Measurements from ENCODE around the gene MYO10.

The MYO10 gene

DNA sequence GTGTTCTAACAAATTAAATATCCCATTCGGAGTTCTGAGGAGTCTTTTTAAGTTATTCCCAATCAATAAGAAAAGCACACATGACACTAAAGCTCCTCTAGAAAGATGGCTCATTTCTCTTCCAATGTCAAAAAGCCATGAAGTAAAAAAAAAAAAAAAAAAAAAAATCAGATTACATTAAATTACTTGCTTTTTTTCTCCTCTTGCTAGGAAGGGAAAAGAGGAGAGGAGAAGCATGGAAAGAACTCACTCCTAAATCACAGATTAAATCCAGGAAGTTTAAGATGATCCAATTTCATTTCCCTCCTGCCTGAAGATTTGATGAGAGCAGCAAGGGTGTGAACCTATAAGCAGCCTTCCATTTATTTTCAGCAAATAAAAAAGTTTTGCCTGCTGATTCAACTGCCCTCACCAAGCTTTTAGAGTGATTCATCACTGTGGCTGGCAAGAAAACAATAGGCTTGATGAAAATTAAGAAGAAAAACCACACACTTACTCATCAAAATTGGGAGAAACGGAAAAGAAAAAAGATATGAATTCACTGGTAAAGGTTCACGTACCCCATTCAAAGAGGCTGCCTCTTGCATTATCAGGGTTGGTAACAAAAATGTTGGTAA lies 19.7 kb downstream of the MYO10 start:
- DNase-seq (ENCODE audit: low read depth in 2 of 2), result no peak

DNA sequence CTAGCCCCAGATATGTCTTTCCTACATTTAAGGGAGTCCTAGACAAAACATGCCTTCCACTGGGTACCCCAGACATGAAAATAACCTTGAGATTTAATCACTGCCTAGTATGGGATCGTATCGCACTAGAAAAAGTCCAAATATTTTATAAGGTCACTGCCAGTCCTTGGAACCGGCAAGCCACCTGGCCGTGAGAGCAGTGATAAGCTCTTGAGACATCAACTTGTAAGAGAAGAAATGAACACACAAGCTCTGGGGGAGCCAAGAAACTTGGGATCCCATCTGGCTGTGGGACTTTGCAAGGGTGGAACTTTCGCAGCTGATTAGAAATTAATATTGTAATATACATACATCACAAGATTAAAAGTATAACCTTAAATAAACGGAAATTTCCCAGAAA lies 21.5 kb downstream of the MYO10 start:
- no peak for DNase-seq (ENCODE audit: low read depth in 2 of 2)

DNA sequence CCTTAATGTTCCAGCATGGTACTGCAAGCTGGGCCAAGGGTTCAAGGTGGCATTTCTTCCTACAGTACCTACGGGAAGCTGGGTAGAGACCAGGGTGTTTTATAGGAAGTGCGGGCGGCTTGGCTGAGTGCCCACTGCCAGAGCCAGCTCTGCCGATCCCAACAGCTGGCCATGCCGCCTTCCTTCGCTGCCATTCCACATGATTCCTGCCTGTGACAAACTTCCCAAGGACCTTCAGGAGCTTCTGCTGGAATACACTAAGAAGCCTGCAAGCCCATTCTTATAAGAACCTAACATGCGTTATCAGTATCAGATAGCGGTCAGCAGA lies 22.0 kb downstream of the MYO10 start:
- no peak for DNase-seq (ENCODE audit: low read depth in 2 of 2)

- no peak for DNase-seq (ENCODE audit: low read depth in 2 of 2)
Measured at GRCh38 chr5:16913187-16914107, 22.6 kb downstream of the MYO10 start.

DNA sequence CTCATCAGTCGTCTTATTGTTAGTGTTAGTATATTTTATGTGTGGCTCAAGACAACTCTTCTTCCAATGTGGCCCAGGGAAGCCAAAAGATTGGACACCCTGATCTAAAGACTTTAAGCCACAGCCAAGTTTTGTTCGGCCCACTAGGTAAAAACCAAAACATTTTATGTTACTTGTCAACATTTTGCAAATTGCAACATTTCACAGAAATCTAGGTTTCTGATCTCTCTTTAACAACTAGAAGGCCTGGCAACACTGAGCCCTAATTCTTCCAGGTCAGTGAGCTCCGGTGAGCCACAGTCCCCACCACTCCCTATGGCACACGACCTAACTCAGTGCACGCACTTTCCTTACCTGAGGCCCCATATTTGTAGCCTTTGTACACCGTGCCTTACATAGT lies 24.0 kb downstream of the MYO10 start:
- no peak for DNase-seq (ENCODE audit: low read depth in 2 of 2)

DNA sequence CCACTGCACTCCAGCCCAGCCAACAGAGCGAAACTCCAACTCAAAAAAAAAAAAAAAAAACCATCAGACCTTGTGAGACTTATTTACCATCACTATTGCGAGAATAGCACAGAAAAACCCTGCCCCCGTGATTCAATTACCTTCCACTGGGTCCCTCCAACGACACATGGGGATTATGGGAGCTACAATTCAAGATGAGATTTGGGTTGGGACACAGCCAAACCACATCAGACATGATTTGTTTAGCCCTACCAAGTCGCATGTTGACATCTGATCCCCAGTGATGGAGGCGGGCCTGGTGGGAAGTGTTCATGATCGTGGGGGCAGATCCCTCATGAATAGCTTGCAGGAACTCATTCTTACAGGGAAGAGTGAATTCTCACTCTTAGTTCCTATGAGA lies 26.6 kb downstream of the MYO10 start:
- no peak for DNase-seq (ENCODE audit: low read depth in 2 of 2)

- no peak for DNase-seq (ENCODE audit: low read depth in 2 of 2)
Measured at GRCh38 chr5:16907270-16907669, 28.8 kb downstream of the MYO10 start.

GRCh38 chr5:16906255-16906654 lies 29.8 kb downstream of the MYO10 start:
- no peak for DNase-seq (ENCODE audit: low read depth in 2 of 2)

DNA sequence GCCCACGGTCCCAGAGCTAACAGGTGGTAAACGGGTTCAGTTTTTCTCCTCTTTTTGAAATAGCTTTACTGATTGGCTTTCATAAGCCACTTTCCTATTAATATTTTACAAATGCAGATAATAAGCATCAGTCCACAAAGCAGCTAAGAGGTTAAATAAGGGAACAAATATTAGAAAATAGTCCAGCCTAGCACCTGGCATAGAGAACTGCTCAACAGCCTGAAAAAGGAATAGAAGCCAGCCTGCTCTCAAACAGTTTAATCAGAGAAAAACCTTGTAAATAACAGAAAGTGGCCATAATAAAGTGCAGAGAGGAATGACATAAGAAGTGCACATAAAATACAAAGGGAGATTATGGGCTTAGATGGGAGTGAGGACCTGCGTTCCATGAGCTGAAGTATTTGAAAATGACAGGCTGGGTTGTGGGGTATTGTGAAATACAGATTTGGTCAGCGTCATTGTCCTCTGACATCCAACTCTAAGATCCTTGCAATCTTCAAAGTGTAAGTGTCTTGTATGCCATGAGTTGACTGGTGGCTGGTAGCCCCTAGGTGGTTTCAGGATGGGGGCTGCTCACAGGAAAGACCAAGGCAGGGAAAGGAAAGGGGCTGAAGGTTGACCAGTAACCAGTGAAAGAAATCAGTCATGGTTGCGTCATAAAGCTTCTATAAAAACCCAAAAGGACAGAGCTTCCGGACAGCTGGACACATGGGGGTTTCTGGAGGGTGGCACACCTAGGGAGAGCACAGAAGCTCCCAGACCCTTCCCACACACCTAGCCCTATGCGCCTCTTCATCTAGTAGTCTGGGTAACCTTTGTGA lies 32.4 kb downstream of the MYO10 start:
- no peak for DNase-seq (ENCODE audit: low read depth in 2 of 2)

DNA sequence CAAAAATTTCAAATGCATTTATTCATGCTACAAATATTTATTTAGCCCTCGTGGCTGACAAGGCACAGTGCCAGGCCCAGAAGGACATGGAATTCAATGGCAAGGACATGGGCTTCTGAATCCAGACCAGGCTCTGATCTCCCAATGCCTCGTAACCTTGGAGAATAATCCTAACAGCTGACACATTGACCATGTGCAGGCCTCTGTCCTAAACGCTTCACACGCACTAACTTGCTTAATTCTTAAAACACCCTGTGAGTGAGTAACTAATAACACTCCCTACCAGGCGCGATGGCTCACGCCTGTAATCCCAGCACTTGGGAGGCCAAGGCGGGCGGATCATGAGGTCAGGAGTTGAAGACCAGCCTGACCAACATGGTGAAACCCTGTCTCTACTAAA lies 33.2 kb downstream of the MYO10 start:
- DNase-seq (ENCODE audit: low read depth in 2 of 2), result no peak

- no peak for DNase-seq (ENCODE audit: low read depth in 2 of 2)
Measured at GRCh38 chr5:16901021-16901644, 35.0 kb downstream of the MYO10 start.

GRCh38 chr5:16899171-16899570 lies 36.9 kb downstream of the MYO10 start:
- DNase-seq (ENCODE audit: low read depth in 2 of 2), result no peak

GRCh38 chr5:16897800-16898199 lies 38.3 kb downstream of the MYO10 start:
- no peak for DNase-seq (ENCODE audit: low read depth in 2 of 2)

DNA sequence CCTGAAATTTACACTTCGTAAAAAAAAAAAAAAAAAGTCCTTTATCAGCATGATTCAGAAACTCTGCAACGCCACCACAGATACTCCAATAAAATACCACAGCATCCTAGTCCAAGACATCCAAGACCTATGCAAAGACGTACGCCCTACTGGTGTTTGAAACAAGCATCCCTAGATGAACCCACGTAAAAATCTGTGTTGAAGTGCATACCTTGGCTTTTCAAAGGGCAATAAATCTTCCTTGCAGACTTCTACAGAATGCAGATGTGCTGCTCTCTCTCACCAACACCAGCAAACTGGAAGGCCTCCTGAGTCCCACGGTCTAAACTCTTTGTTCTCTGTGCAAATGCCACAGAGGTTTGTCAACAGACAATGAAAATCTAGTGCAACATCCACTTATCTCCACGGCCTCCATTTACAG lies 38.8 kb downstream of the MYO10 start:
- no peak for DNase-seq (ENCODE audit: low read depth in 2 of 2)

DNA sequence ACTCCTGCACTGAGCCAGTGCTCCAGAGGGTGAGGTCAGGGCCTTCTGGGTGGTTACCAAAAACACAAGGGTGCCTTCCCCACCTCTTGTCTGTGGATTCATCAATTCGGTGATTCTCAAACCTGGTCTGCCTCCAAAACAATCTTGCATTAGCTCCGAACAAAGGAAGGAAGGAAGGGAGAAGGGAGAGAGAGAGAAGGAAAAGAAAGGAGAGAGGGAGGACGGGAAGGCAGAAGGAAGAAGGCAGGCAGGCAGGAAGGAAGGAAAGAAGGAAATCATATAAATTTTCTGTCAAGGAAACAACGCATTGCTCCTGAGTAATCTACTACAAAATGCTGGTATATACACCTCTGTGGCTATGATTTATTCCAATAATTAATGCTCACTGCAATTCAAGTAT lies 39.3 kb downstream of the MYO10 start:
- no peak for DNase-seq (ENCODE audit: low read depth in 2 of 2)

DNA sequence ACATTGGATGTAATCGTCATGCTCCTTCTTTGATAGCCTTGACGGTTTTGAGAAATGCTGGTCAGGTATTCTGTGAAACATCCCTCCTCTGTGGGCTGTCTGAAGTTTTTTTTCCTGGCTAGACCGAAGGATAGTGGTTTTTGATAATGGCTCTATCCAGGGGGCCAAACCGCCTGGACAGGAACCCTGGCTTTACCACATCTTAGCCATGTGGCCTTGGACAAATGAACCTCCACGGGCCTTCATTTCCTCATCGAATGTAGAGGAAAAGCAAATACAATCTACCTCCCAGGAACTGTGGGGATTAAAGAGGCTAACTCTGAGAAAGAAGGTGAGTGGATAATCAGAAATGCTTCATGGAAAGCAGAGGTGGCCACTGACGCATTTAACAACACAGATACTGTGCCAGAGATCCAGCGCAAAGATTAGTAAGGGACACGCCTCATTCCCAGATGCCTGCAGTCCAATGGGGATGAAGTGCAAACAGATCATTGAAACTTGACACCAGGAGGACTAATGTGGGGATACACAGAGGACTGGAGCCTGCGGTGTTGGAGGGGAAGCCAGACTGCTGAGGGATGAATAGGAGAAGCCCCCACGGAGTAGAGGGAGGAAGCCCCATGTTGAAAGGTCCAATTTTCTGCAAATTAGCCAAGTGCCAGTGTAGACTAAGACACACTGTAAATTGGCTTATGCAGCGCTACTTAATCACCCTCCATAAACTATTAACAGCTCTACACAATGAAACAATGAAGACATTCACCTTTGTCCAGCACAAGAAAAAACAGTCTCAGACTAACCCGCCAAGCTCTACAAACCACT lies 41.6 kb downstream of the MYO10 start:
- no peak for DNase-seq (ENCODE audit: low read depth in 2 of 2)

DNA sequence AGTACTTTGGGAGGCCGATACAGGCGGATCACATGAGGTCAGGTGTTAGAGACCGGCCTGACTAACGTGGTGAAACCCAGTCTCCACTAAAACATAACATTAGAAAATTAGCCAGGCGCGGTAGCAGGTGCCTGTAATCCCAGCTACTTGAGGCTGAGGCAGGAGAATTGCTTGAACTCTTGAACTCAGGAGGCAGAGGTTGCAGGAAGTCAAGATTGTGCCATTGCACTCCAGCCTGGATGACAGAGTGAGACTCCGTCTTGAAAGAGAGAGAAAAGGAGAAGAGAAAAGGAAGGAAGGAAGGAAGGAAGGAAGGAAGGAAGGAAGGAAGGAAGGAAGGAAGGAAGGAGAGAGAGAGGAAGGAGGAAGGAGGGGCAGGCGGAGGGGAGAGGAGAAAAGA lies 45.1 kb downstream of the MYO10 start:
- DNase-seq (ENCODE audit: low read depth in 2 of 2), result no peak

- no peak for DNase-seq (ENCODE audit: low read depth in 2 of 2)
Measured at GRCh38 chr5:16889972-16890519, 46.0 kb downstream of the MYO10 start.

- no peak for DNase-seq (ENCODE audit: low read depth in 2 of 2)
Measured at GRCh38 chr5:16889203-16889971, 46.7 kb downstream of the MYO10 start.

GRCh38 chr5:16888694-16889124 lies 47.4 kb downstream of the MYO10 start:
- no peak for DNase-seq (ENCODE audit: low read depth in 2 of 2)
